H9 (cell line): Measurements from ENCODE around the gene MOSMO. TPM values are rescaled to one million over a fixed set of nuclear protein-coding genes. Genes with fewer than 3 reads are reported as not detected.

Experiments used
- DNase-seq: peaks from one replicate; pipeline ENCODE4 v3.0.0-alpha.2; 2017
- H2AFZ ChIP-seq: one replicate; pipeline ENCODE4 v1.6.1; 2013; ENCODE audit warnings: mild to moderate bottlenecking, low read length, control low read depth, moderate library complexity
- H2AK5ac ChIP-seq: 2 replicates; pipeline ENCODE4 v1.6.1; 2013; ENCODE audit warnings: low read length, control low read depth, mixed read lengths; ENCODE audit not compliant: insufficient read length
- H2BK120ac ChIP-seq: one replicate; pipeline ENCODE4 v1.6.1; 2013; ENCODE audit warnings: low read depth, mild to moderate bottlenecking, low read length, control low read depth, inconsistent platforms; ENCODE audit not compliant: poor library complexity, severe bottlenecking
- H2BK12ac ChIP-seq: 2 replicates; pipeline ENCODE4 v1.6.1; 2013; ENCODE audit warnings: low read length, control low read depth, mixed read lengths, low read depth; ENCODE audit not compliant: insufficient read length
- H2BK15ac ChIP-seq: 2 replicates; pipeline ENCODE4 v1.6.1; 2013; ENCODE audit warnings: low read depth, low read length, control low read depth
- H2BK20ac ChIP-seq: one replicate; pipeline ENCODE4 v1.6.1; 2013; ENCODE audit warnings: low read depth, mild to moderate bottlenecking, low read length, control low read depth, inconsistent platforms; ENCODE audit not compliant: poor library complexity, severe bottlenecking
- H2BK5ac ChIP-seq: 2 replicates; pipeline ENCODE4 v1.6.1; 2013; ENCODE audit warnings: low read length, control low read depth, mixed read lengths; ENCODE audit not compliant: insufficient read length
- H3K14ac ChIP-seq: 2 replicates; pipeline ENCODE4 v1.6.1; 2013; ENCODE audit warnings: low read length, control low read depth; ENCODE audit not compliant: insufficient read depth
- H3K18ac ChIP-seq: 2 replicates; pipeline ENCODE4 v1.6.1; 2013; ENCODE audit warnings: low read depth, mild to moderate bottlenecking, mixed read lengths, low read length, control low read depth; ENCODE audit not compliant: insufficient read length
- H3K23ac ChIP-seq: 2 replicates; pipeline ENCODE4 v1.6.1; 2013; ENCODE audit warnings: low read length, control low read depth, mixed read lengths, low read depth; ENCODE audit not compliant: insufficient read length
- H3K23me2 ChIP-seq: 2 replicates; pipeline ENCODE4 v1.6.1; 2013; ENCODE audit warnings: low read depth, mild to moderate bottlenecking, mixed read lengths, low read length, control low read depth; ENCODE audit not compliant: insufficient read length, poor library complexity, severe bottlenecking
- H3K27ac ChIP-seq: 2 replicates; pipeline ENCODE4 v1.5.1; 2013; ENCODE audit warnings: low read length, control low read depth, mixed read lengths, low read depth; ENCODE audit not compliant: insufficient read length
- H3K27me3 ChIP-seq: 2 replicates; pipeline ENCODE4 v1.6.1; 2013; ENCODE audit warnings: low read length, control low read depth, inconsistent platforms; ENCODE audit not compliant: insufficient read depth
- H3K4ac ChIP-seq: 2 replicates; pipeline ENCODE4 v1.6.1; 2013; ENCODE audit warnings: low read depth, mild to moderate bottlenecking, control low read depth, inconsistent platforms, low read length, moderate library complexity
- H3K4me1 ChIP-seq: 2 replicates; pipeline ENCODE4 v1.6.1; 2013; ENCODE audit warnings: low read length, control low read depth, inconsistent platforms; ENCODE audit not compliant: insufficient read depth
- H3K4me2 ChIP-seq: 2 replicates; pipeline ENCODE4 v1.6.1; 2013; ENCODE audit warnings: low read length, control low read depth, mixed read lengths; ENCODE audit not compliant: insufficient read length, insufficient read depth
- H3K56ac ChIP-seq: 2 replicates; pipeline ENCODE4 v1.6.1; 2013; ENCODE audit warnings: low read depth, mild to moderate bottlenecking, mixed read lengths, low read length, control low read depth; ENCODE audit not compliant: insufficient read length
- H3K79me1 ChIP-seq: 2 replicates; pipeline ENCODE4 v1.6.1; 2013; ENCODE audit warnings: low read depth, mild to moderate bottlenecking, moderate library complexity, low read length, control low read depth, inconsistent platforms; ENCODE audit not compliant: insufficient read depth, poor library complexity, severe bottlenecking
- H3K79me2 ChIP-seq: 2 replicates; pipeline ENCODE4 v1.6.1; 2013; ENCODE audit warnings: low read length, control low read depth, inconsistent platforms; ENCODE audit not compliant: insufficient read depth
- H3K9ac ChIP-seq: 2 replicates; pipeline ENCODE4 v1.6.1; 2013; ENCODE audit warnings: low read length, control low read depth, mixed read lengths; ENCODE audit not compliant: insufficient read length; ENCODE audit errors: extremely low read depth
- H3K9me3 ChIP-seq: one replicate; pipeline ENCODE4 v1.6.1; 2013; ENCODE audit warnings: low read depth, low read length, inconsistent platforms; ENCODE audit not compliant: control insufficient read depth
- H3T11ph ChIP-seq: one replicate; pipeline ENCODE4 v1.6.1; 2013; ENCODE audit warnings: mild to moderate bottlenecking, low read length, control low read depth, inconsistent platforms
- H4K20me1 ChIP-seq: one replicate; pipeline ENCODE4 v1.6.1; 2013; ENCODE audit not compliant: control insufficient read depth, insufficient read length, insufficient read depth
- H4K5ac ChIP-seq: 2 replicates; pipeline ENCODE4 v1.6.1; 2013; ENCODE audit warnings: low read depth, mild to moderate bottlenecking, mixed read lengths, low read length, control low read depth; ENCODE audit not compliant: insufficient read length
- H4K8ac ChIP-seq: replicated peaks from 2 replicates; pipeline ENCODE4 v1.6.1; 2013; ENCODE audit warnings: low read length, control low read depth, mixed read lengths, low read depth; ENCODE audit not compliant: insufficient read length
- H4K91ac ChIP-seq: 2 replicates; pipeline ENCODE4 v1.6.1; 2013; ENCODE audit warnings: low read depth, mild to moderate bottlenecking, moderate library complexity, mixed read lengths, low read length, control low read depth; ENCODE audit not compliant: insufficient read length
- H3K27ac Mint-ChIP-seq, 3 experiments: 2 replicates in 2 of 3; 3 replicates in 1 of 3; pipeline ENCODE4 v1.8.0; 2020 to 2021; ENCODE audit warnings: mixed read lengths in 3 of 3, mild to moderate bottlenecking in 1 of 3, moderate library complexity in 1 of 3
- H3K27me3 Mint-ChIP-seq: 2 replicates; pipeline ENCODE4 v1.8.0; 2021; ENCODE audit warnings: low read depth, mild to moderate bottlenecking, moderate library complexity, mixed read lengths
- H3K36me3 Mint-ChIP-seq, 3 experiments: 2 replicates in 2 of 3; 3 replicates in 1 of 3; pipeline ENCODE4 v1.8.0; 2020 to 2021; ENCODE audit warnings: low read depth in 3 of 3, mixed read lengths in 3 of 3; ENCODE audit not compliant: insufficient read depth in 1 of 3
- H3K4me1 Mint-ChIP-seq, 2 experiments: 2 replicates each; pipeline ENCODE4 v1.8.0; 2020; ENCODE audit warnings: mixed read lengths in 2 of 2
- H3K4me3 Mint-ChIP-seq, 2 experiments: 2 replicates in 1 of 2; 3 replicates in 1 of 2; pipeline ENCODE4 v1.8.0; 2020 to 2021; ENCODE audit warnings: mild to moderate bottlenecking in 2 of 2, mixed read lengths in 2 of 2, moderate library complexity in 1 of 2
- H3K9me3 Mint-ChIP-seq, 2 experiments: 2 replicates in 1 of 2; 3 replicates in 1 of 2; pipeline ENCODE4 v1.8.0; 2020; ENCODE audit warnings: mild to moderate bottlenecking in 2 of 2, mixed read lengths in 2 of 2, moderate library complexity in 1 of 2
- WGBS: extraction: QIAGEN DNeasy Blood & Tissue Kit; methylation state at CpG from one replicate; pipeline ENCODE4 v1.1.7; 2013; ENCODE audit warnings: missing lambda C conversion rate, low lambda C conversion rate, mixed read lengths; ENCODE audit not compliant: insufficient read length; ENCODE audit errors: extremely low coverage; 5-methylcytosine and 5-hydroxymethylcytosine counted together
- total RNA-seq: library from RNA; stranded (reverse); gene quantifications from 2 replicates; pipeline ENCODE4 v1.2.1, GENCODE V29; 2021
- TF ChIP-seq, protein P1 (sequence below): fragments of 200-600 bp; sonication (generic); conservative IDR thresholded peaks from 3 replicates; pipeline ENCODE4 v1.8.0; 2021; ENCODE audit warnings: antibody characterized with exemption, mild to moderate bottlenecking

MOSMO gene
- total RNA-seq, 1 experiment from 2014 or later = 13.5 TPM

GRCh38 chr16:22004341-22004740 is 3.6 kb upstream of the MOSMO start:
- H2BK15ac ChIP-seq = no peak overlapping the region
- H3K4me1 Mint-ChIP-seq = peaks cover 14 to 16% of the 10 kb centered on the region in 2 experiments
- DNase-seq = no peak
- H3K79me1 ChIP-seq = no peaks in the 10 kb centered on the region
- no CpG with 5 or more reads among the region's 3 CpGs for WGBS
- H3K23me2 ChIP-seq = peaks cover 20% of the 10 kb centered on the region
- no peaks in the 10 kb centered on the region for H3K79me2 ChIP-seq
- no peak overlapping the region for H3K9ac ChIP-seq
- H4K5ac ChIP-seq = no peak overlapping the region
- H2BK120ac ChIP-seq = no peak overlapping the region
- no peaks in the 10 kb centered on the region for H3K9me3 ChIP-seq
- H3T11ph ChIP-seq = no peak overlapping the region
- no peaks in the 10 kb centered on the region; a peak in 1 of 5 replicates for H3K9me3 Mint-ChIP-seq
- no peak overlapping the region for H2BK5ac ChIP-seq
- H3K27me3 Mint-ChIP-seq = peaks cover 19% of the 10 kb centered on the region
- H3K23ac ChIP-seq = no peak overlapping the region
- no peak overlapping the region for H4K8ac ChIP-seq
- no peaks in the 10 kb centered on the region; the same call in 1 of the 2 replicates for H3K27me3 ChIP-seq
- no peak overlapping the region for H3K27ac ChIP-seq
- no peak overlapping the region for H3K4me2 ChIP-seq
- no peak overlapping the region for H3K14ac ChIP-seq
- H4K91ac ChIP-seq = no peak overlapping the region
- no peak overlapping the region for H3K56ac ChIP-seq
- no peaks in the 10 kb centered on the region for H4K20me1 ChIP-seq
- H3K4ac ChIP-seq = no peak overlapping the region
- H3K36me3 Mint-ChIP-seq = no peaks in the 10 kb centered on the region
- H2BK12ac ChIP-seq = no peak overlapping the region
- TF ChIP-seq, protein P1, sequence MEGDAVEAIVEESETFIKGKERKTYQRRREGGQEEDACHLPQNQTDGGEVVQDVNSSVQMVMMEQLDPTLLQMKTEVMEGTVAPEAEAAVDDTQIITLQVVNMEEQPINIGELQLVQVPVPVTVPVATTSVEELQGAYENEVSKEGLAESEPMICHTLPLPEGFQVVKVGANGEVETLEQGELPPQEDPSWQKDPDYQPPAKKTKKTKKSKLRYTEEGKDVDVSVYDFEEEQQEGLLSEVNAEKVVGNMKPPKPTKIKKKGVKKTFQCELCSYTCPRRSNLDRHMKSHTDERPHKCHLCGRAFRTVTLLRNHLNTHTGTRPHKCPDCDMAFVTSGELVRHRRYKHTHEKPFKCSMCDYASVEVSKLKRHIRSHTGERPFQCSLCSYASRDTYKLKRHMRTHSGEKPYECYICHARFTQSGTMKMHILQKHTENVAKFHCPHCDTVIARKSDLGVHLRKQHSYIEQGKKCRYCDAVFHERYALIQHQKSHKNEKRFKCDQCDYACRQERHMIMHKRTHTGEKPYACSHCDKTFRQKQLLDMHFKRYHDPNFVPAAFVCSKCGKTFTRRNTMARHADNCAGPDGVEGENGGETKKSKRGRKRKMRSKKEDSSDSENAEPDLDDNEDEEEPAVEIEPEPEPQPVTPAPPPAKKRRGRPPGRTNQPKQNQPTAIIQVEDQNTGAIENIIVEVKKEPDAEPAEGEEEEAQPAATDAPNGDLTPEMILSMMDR = no peak
- no peak overlapping the region for H3K27ac Mint-ChIP-seq
- no peak overlapping the region for H2BK20ac ChIP-seq
- H3K18ac ChIP-seq = no peak overlapping the region
- H3K4me1 ChIP-seq = peaks cover 3% of the 10 kb centered on the region; the same call in 1 of the 2 replicates
- no peak overlapping the region for H2AK5ac ChIP-seq
- H3K4me3 Mint-ChIP-seq = no peak overlapping the region
- no peak overlapping the region for H2AFZ ChIP-seq
